Neutrophil (primary cell): Measurements from ENCODE around the gene SOCS7.

ENCODE experiments used
- H3K27ac ChIP-seq: fragments of 200-600 bp; sonication (generic); 2 replicates; pipeline ENCODE4 v1.5.1; 2016; ENCODE audit warnings: mild to moderate bottlenecking, moderate library complexity
- H3K27me3 ChIP-seq: fragments of 200-600 bp; sonication (generic); 2 replicates; pipeline ENCODE4 v1.6.0; 2016; ENCODE audit warnings: mild to moderate bottlenecking
- H3K36me3 ChIP-seq: fragments of 200-600 bp; sonication (generic); 2 replicates; pipeline ENCODE4 v1.5.1; 2017
- H3K4me1 ChIP-seq, 2 experiments: fragments of 200-600 bp in 1 of 2; sonication (generic) in 1 of 2; 1 replicate in 1 of 2; 2 replicates in 1 of 2; pipeline versions ENCODE4 v1.5.1 to v1.6.1; 2013 to 2016; ENCODE audit warnings: low read depth in 1 of 2, low read length in 1 of 2, mild to moderate bottlenecking in 1 of 2, moderate library complexity in 1 of 2; ENCODE audit not compliant: control insufficient read depth in 1 of 2, insufficient read depth in 1 of 2
- H3K4me3 ChIP-seq, 2 experiments: fragments of 200-600 bp in 1 of 2; sonication (generic) in 1 of 2; 1 replicate in 1 of 2; 2 replicates in 1 of 2; pipeline ENCODE4 v1.5.1; 2013 to 2016; ENCODE audit warnings: low read depth in 1 of 2, low read length in 1 of 2, mild to moderate bottlenecking in 1 of 2, moderate library complexity in 1 of 2
- H3K9me3 ChIP-seq: fragments of 200-600 bp; sonication (generic); 2 replicates; pipeline ENCODE4 v1.5.1; 2016
- CTCF ChIP-seq: fragments of 200-600 bp; sonication (generic); IDR thresholded peaks from 2 replicates; pipeline ENCODE4 v1.5.1; 2016; ENCODE audit warnings: antibody characterized with exemption

The SOCS7 gene

DNA sequence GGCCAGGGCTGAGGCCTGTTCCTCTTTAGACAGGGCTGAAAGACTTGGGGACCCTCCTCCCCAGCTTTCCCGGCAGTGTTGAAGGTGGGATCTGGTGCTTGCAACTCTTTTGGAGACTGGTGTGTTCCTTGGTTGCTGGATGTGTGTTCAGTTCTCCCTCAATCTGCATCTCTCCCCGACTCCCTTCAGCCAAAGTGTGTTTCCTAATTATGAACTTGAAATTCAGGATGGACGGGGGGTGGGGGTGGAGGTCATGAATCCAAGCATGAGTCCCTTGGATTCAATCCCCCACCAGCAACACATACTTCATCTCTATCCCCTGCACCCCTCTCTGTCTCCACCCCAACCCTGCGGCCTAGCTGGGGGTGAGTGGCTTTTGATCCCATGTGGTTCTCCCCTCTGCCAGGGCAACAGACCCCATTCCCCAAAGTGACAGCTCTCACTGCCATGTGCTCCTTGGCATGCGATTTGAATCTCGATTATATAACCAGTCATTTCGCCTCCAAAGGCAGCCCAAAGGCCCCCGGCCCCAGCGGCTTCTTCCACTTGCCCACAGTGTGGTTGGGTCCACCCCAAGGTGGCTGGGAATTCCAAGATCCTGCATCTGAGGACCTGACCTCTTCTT lies 77.9 kb downstream of the SOCS7 start:
- no peak overlapping the region for H3K27ac ChIP-seq

GRCh38 chr17:38430316-38430715 lies 78.7 kb downstream of the SOCS7 start:
- H3K27me3 ChIP-seq, result peaks cover 41% of the 10 kb centered on the region
- H3K27ac ChIP-seq, result no peak overlapping the region
- H3K4me1 ChIP-seq, result peaks cover 11 to 20% of the 10 kb centered on the region in 2 experiments
- TF ChIP-seq CTCF, result no peak
- no peak overlapping the region for H3K4me3 ChIP-seq
- no peaks in the 10 kb centered on the region for H3K9me3 ChIP-seq
- no peaks in the 10 kb centered on the region for H3K36me3 ChIP-seq

More for the DNA sequence above, 77.9 kb downstream of the SOCS7 start:
- Histone ChIP-seq H3K4me3 (no peak overlapping the region), H3K27me3 (peaks cover 47% of the 10 kb centered on the region), H3K4me1 (peaks cover 17 to 23% of the 10 kb centered on the region in 2 experiments), H3K36me3 (no peaks in the 10 kb centered on the region), H3K9me3 (no peaks in the 10 kb centered on the region)
- TF ChIP-seq CTCF, result no peak

DNA sequence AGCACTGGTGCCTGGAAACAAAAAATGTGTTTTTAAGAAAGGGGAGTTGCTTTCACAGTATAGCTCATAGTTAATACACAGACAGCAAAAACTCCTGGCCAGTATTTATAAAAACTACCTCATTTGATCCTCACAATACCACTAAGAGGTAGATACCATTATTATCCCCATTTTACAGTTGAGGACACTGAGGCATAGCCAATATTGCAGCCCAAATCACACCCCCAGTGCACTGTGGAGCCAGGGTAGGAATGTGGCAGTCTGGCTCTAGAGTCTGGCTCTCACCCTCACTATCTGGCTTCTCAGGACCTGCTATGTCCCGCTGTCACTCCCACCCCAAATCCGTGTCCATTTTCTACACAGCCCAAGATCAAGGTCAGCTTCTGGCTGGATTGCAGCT lies 79.2 kb downstream of the SOCS7 start:
- Histone ChIP-seq H3K9me3 (no peaks in the 10 kb centered on the region), H3K4me1 (peaks cover 11 to 20% of the 10 kb centered on the region in 2 experiments), H3K27ac (no peak overlapping the region), H3K36me3 (no peaks in the 10 kb centered on the region), H3K4me3 (no peak overlapping the region), H3K27me3 (peaks cover 36% of the 10 kb centered on the region)
- TF ChIP-seq CTCF, result no peak

GRCh38 chr17:38431346-38432145 lies 79.9 kb downstream of the SOCS7 start:
- peaks cover 30% of the 10 kb centered on the region for H3K27me3 ChIP-seq
- H3K27ac ChIP-seq, result no peak overlapping the region
- TF ChIP-seq CTCF, result no peak
- peaks cover 11 to 20% of the 10 kb centered on the region in 2 experiments for H3K4me1 ChIP-seq
- H3K36me3 ChIP-seq, result no peaks in the 10 kb centered on the region
- H3K9me3 ChIP-seq, result no peaks in the 10 kb centered on the region
- H3K4me3 ChIP-seq, result no peak overlapping the region

- no peak overlapping the region for H3K4me3 ChIP-seq
- H3K27me3 ChIP-seq, result peaks cover 4% of the 10 kb centered on the region
- peaks cover 0 to 2% of the 10 kb centered on the region in 2 experiments for H3K4me1 ChIP-seq
- no peaks in the 10 kb centered on the region for H3K9me3 ChIP-seq
- no peak for TF ChIP-seq CTCF
- no peaks in the 10 kb centered on the region for H3K36me3 ChIP-seq
- no peak overlapping the region for H3K27ac ChIP-seq
These were observed 82.6 kb downstream of the SOCS7 start for GRCh38 chr17:38434178-38434665.
